GM19455 (cell line): ENCODE data around the gene TMUB2.
"Not testable (repeated sequence)": the region's sequence is repeated elsewhere in the genome, so short reads cannot be mapped to it uniquely, and the experiment has no call there.

Source experiments
- ATAC-seq: cut with Tn5 transposase; IDR thresholded peaks from one replicate; pipeline ENCODE4 v1.9.1; 2021; ENCODE audit not compliant: unreplicated experiment

The TMUB2 gene

DNA sequence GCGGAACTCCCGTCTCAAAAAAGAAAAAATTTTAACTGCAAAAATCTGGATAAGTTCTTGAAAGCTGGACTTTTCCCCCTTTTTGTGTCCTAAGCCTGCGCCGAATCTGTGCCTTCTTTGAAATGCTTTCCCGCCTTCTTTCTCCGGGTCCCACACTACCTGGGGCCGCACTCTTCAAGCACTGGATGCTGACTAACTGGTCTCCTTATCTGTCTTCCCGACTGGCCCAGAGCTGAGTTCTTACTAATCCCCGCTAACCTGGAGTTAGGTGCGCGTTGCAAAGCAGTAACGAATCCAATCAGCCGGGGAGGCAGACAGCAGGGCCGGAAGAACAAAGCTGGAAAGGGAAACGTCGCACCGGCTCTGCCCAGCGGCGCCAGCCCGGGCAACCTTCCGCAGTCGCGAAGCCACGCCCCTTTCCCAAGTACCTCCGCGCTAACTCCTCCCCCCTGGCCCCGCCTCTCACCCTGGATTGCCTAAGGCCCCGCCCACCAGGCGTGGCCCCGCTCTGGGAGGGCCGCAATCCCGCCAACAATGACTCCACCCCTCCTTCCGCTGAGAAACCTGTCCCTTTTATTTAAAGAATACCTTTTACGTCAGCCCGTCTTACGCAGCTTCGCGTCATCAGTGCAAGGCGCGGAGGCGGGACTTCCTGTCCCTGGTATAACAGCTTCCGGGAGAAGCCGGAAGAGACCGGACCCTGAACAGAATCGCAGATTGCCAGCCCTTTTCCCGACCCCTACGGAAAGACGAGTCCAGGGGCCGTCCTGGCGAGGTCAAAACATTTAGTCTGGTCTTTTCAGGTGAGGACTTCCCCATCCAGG is at the start of gene TMUB2:
Gene TMUB2, plus strand, starts transcription at position 666 of the 824 bp plus-strand sequence. CDS start 737 bp downstream, outside the sequence.
- ATAC-seq, result peak; percentile 81

DNA sequence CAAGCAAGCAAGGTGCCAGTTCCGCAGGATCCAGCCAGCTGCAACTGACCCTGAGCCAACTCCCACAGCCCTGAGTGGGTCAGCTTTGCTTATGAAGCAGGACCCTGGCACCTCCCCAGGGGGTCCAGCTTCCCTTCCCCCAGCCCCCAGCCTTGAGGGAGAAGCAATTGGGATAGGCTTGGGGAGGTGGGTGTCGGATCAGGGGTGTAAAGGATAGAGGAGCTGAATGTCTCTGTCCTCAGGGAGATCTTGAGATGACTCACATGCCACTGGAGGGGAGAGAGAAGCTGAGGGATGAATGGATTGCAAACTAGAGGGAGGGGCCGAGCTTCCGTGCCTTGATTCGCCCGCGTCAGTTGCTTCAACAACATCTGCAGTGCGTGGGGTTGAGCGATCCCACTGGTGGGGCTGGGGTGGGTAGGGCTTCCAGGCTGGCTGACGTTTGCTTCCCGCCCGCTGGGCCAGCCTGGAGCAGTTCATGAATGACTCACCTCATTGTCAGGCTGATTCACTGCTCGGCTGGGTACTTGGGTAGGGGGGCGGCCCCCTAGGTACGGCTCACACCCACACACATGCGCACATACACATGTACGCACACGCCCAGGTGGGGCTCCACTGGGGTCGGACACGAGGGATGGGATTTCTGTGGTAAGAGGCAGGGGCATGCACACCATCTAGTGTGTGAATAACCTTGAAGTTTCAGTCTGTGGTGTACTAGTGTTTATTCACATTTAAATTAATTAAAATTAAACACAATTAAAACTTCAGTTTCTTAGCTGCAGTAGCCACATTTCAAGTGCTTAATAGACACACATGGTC is 48.7 kb upstream of the TMUB2 start:
- no peak for ATAC-seq

DNA sequence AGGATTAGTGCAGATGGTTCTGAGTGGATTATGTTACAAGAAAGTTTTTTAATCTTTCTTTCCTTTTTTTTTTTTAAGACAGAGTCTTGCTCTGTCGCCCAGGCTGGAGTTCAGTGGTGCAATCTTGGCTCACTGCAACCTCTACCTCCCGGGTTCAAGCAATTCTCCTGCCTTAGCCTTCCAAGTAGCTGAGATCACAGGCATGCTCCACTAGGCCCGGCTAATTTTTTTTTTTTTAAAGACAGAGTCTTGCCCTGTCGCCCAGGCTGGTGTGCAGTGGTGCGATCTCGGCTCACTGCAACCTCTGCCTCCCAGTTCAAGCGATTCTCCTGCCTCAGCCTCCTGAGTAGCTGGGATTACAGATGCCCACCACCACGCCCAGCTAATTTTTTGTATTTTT is 42.9 kb upstream of the TMUB2 start:
- ATAC-seq, result not testable (repeated sequence)

DNA sequence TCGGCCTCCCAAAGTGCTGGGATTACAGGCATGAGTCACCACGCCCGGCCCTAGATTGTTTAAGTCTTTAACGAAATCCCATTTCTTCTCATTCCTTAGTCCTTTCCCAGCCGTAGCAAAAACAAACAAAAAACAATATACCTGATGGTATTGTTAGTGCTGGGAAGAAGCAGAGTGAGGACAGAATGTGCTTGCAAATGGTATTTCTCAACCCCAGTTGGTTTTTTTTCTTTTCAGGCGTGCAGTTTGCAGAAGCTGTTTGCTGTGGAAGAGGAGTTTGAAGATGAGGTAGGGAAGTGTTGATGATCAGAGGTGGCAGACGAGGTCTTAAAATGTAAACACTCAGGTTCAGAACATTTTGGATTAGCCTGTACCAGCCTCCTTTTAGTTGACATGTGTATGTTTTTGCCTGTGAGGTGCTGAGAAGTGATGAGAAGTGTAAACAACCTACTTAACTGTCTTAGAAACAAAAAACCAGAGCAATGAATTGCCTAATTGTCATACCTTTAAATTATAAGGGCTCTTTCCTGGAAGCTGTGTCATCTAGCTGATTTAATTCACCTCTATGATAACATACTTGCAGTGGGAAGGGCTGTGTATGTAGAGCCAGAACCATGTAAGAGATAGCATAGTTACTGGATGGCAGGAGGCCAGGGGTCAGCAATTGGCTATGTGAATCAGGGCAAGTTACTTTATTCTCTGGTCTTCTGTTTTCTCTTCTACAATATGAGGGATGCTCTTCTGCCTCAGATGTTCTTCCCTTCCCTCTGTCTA is 41.6 kb upstream of the TMUB2 start:
- no peak for ATAC-seq

GRCh38 chr17:44146375-44147346 is 40.1 kb upstream of the TMUB2 start:
- no peak for ATAC-seq

- ATAC-seq, result no peak
These were observed 39.0 kb upstream of the TMUB2 start for GRCh38 chr17:44147812-44148211.

GRCh38 chr17:44149066-44149465 is 37.7 kb upstream of the TMUB2 start:
- not testable (repeated sequence) for ATAC-seq

DNA sequence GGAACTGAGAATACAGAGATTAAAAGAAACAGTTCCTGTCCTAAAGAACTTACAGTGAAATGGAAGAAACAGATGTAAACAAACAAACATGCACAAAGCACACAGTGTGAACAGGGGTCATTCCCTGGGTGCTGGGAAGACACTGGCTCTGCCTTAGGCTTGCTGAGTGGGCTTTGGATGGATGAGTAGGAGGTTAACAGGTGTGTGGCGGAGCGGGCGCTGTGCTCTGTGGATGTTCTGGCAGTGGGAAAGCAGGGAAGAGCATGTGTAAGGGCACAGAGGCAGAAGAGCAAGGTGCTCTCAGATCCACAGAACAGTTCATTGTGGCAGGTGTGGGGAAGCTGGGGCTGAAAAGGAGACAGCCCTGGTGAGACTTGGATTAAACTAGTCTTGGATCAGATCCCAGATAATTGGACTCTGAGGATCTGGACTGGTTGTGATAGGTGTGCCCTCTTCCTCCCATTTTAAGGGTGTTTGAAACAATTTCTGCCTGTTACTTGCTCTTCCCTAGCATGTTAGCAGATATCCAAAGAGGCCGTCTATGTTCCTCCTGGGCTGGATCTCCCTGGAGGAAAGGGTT is 36.9 kb upstream of the TMUB2 start:
- no peak for ATAC-seq

GRCh38 chr17:44152875-44153274 is 33.9 kb upstream of the TMUB2 start:
- ATAC-seq, result no peak

GRCh38 chr17:44155488-44155887 is 31.3 kb upstream of the TMUB2 start:
- no peak for ATAC-seq

- ATAC-seq, result no peak
These were observed 27.1 kb upstream of the TMUB2 start for GRCh38 chr17:44159519-44160210.

DNA sequence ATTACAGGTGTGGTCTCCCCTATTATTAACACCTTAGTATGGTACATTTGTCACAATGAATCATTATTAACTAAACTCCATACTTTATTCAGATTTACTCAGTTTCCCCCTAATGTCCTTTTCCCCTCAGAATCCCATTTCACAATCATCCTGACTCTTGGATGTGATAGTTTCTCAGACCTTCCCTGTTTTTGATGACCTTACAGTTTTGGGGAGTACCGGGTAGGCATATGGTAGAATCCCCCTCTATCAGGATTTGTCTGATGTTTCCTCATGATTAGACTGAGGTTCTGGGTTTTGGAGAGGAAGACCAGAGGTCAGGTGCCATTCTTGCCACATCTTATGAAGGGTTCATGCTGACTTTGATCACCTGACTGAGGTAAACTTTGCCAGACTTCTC is 22.3 kb upstream of the TMUB2 start:
- no peak for ATAC-seq

DNA sequence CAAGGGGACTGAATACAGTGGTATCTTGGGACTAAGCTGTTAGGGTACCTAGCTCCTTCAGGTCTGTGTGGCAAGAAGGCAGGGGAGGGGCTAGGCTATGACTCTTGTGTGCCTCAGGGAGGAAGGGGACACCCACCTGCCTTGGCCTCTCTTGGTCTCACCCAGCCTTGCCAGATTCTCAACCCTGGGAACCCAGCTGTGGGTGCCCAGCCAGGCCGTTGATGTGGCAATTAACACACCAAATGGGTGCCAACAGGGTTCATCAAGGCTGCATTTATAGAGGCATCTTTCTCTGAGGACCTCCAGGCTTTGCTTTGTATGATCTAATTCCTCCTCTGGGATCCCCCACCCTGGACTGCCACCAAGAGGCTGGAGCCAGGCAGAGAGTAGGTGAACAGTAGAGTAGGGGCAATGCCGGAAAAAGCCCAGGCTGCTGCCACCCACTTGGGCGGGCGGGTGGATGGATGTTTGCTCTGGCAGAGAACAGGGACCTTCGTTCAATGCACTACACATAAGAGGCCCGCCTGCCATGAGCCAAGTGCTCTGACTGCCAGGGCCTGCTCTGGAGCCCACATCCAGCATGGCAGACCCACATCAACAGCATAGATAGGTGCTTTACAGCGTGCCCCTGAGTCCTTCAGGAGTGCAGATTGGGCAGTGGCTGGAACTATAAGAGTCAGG is 19.5 kb upstream of the TMUB2 start:
- ATAC-seq, result no peak

DNA sequence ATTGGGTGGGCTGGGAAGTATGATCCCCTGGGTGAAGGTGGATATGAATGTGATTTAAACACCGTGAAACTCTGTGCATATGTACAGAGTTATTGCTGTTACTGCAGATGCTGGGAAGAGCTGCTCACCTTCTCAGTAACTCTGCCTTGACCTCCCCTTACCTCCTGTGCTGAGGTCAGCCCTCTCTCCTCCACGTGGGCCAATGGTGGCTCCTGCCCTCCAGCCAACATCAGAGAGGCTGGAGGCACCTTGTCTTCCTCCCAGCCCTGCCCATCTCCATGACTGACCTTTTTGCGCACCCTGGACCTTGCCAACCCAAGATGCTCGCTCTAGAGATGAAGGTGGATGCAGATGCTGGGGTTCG is 16.7 kb upstream of the TMUB2 start:
- no peak for ATAC-seq

DNA sequence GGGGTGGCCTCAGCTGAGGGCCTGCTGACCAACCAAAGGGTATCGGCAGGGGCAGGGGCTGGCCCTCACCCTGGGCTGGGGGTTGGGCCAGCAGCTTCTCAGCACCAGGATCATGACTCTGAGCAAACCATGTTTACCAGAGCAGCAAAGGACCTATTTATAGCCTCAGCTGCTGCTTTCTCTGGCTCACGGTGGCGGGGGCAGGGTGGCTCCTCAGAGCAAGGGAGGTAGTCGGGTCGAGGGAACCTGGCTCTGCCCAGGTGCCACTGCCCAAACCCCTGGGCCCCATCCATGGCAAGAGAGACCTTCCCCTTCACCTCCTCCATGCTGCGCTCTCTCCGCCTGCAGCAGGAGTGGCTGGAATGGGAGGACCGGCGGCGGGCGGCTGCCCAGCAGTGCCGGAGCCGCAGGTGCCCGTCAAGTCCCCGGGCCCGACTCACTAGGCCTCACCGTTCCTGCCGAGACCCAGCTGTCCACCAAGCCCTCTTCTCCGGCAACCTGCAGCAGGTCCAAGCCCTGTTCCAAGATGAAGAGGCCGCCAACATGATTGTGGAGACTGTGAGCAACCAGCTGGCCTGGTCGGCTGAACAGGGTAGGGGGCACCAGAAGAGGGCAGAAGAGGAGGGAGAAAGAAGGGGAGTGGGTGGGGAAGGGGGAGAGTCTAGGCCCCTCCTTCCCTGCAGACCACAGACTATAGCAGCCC is 16.1 kb upstream of the TMUB2 start, which contains the start of gene ASB16:
Gene ASB16, plus strand, starts transcription at position 206 of the 703 bp plus-strand sequence. Its CDS starts 86 bp downstream, at position 292.
- no peak for ATAC-seq

GRCh38 chr17:44171931-44172455 is 14.8 kb upstream of the TMUB2 start:
- no peak for ATAC-seq

DNA sequence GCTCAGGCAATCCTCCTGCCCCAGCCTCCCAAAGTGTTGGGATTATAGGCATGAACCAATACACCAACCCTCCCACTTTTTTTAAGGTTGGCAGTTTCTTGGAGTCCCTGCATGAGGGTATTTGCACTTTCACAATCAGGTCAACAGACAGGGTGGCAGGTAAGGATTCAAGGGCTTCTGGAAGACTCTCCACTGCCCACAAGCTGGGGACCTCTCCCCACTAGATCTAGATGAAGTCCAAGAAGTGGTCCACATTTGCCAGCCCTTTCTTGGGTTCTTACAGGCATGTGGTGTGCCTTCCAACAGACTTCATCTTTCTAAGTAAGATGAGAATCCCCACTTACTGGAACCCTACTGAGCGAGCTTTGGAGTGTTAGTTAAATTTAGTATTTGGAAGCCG is 12.3 kb upstream of the TMUB2 start:
- ATAC-seq, result no peak

GRCh38 chr17:44176257-44176656 is 10.5 kb upstream of the TMUB2 start:
- no peak for ATAC-seq
